H1 (cell line): Measurements from ENCODE around the gene HES3. TPM values are rescaled to one million over a fixed set of nuclear protein-coding genes. Genes with fewer than 3 reads are reported as not detected.

Experiments
- BCL11A ChIP-seq, 2 experiments: IDR thresholded peaks; one replicate each; pipeline ENCODE4 v1.6.1; 2011; ENCODE audit warnings: low read depth in 2 of 2, low read length in 2 of 2, mild to moderate bottlenecking in 2 of 2
- CBX8 ChIP-seq: fragments of 300-800, 300-1000 bp; sonication (generic); IDR thresholded peaks from 2 replicates; pipeline ENCODE4 v1.7.1; 2016; ENCODE audit warnings: low read depth, low read length, borderline replicate concordance
- CHD2 ChIP-seq: IDR thresholded peaks from 2 replicates; pipeline ENCODE4 v1.6.1; 2012; ENCODE audit warnings: low read length, improper control_type of control experiment
- E2F6 ChIP-seq: IDR thresholded peaks from 2 replicates; pipeline ENCODE4 v1.6.1; 2012; ENCODE audit warnings: inconsistent platforms
- EGR1 ChIP-seq: IDR thresholded peaks from 2 replicates; pipeline ENCODE4 v1.6.1; 2011; ENCODE audit warnings: low read depth, low read length, borderline replicate concordance
- GABPA ChIP-seq: IDR thresholded peaks from 2 replicates; pipeline ENCODE4 v1.6.1; 2011; ENCODE audit warnings: mild to moderate bottlenecking, low read length, moderate library complexity, borderline replicate concordance; ENCODE audit not compliant: insufficient read depth
- HDAC2 ChIP-seq, 2 experiments: fragments of 300-600 bp in 1 of 2; sonication (generic) in 1 of 2; IDR thresholded peaks; 2 replicates each; pipeline ENCODE4 v1.6.1; 2011 to 2012; ENCODE audit warnings: low read depth in 2 of 2, low read length in 2 of 2, mild to moderate bottlenecking in 2 of 2, moderate library complexity in 2 of 2, borderline replicate concordance in 1 of 2, inconsistent platforms in 1 of 2
- HDAC6 ChIP-seq: IDR thresholded peaks from one replicate; pipeline ENCODE4 v1.7.1; 2012; ENCODE audit warnings: low read depth, mild to moderate bottlenecking, inconsistent platforms, low read length, moderate library complexity
- KDM4A ChIP-seq: IDR thresholded peaks from one replicate; pipeline ENCODE4 v1.7.1; 2012; ENCODE audit warnings: low read depth, mild to moderate bottlenecking, moderate library complexity, low read length, inconsistent platforms; ENCODE audit not compliant: severe bottlenecking
- MAX ChIP-seq: IDR thresholded peaks from 2 replicates; pipeline ENCODE4 v1.6.1; 2012; ENCODE audit warnings: inconsistent platforms
- PHF8 ChIP-seq: fragments of 200-600 bp; sonication (generic); conservative IDR thresholded peaks from 2 replicates; pipeline ENCODE4 v1.7.1; 2012; ENCODE audit warnings: low read depth, mild to moderate bottlenecking, inconsistent platforms, low read length, moderate library complexity
- POU5F1 ChIP-seq: IDR thresholded peaks from 2 replicates; pipeline ENCODE4 v1.6.1; 2011; ENCODE audit warnings: low read depth, mild to moderate bottlenecking, low read length, moderate library complexity
- RAD21 ChIP-seq, 2 experiments: IDR thresholded peaks in 1 of 2; conservative IDR thresholded peaks in 1 of 2; 2 replicates each; pipeline ENCODE4 v1.6.1; 2011; ENCODE audit warnings: low read depth in 2 of 2, low read length in 2 of 2, improper control_type of control experiment in 1 of 2, inconsistent platforms in 1 of 2, mild to moderate bottlenecking in 1 of 2, moderate library complexity in 1 of 2
- SP2 ChIP-seq: IDR thresholded peaks from 2 replicates; pipeline ENCODE4 v1.6.1; 2012; ENCODE audit warnings: mild to moderate bottlenecking, low read length, inconsistent platforms
- TEAD4 ChIP-seq: IDR thresholded peaks from 2 replicates; pipeline ENCODE4 v1.6.1; 2012; ENCODE audit warnings: low read depth, low read length, inconsistent platforms, mixed read lengths
- ZNF274 ChIP-seq: IDR thresholded peaks from 2 replicates; pipeline ENCODE4 v1.7.0; 2012; ENCODE audit warnings: low read length, borderline replicate concordance; ENCODE audit errors: extremely low read depth
- polyA plus RNA-seq, 7 experiments: library from polyadenylated mRNA; depleted of rRNA in 3 of 7; stranded (reverse) in 5 of 7; unstranded in 2 of 7; fragments of >200 nt in 5 of 7; fragments of 200-250 nt in 2 of 7; gene quantifications; 1 replicate in 5 of 7; 2 replicates in 1 of 7; 4 replicates in 1 of 7; pipeline versions ENCODE4 v1.2.1 to v1.2.3, GENCODE V29; 2011 to 2013; ENCODE audit warnings: missing spikeins in 2 of 7, mixed read lengths in 2 of 7
- total RNA-seq: library from RNA; stranded (reverse); fragmentation: NEBNext Ultra II Directional; extraction: Animal tissue kit (Norgen Biotek cat#: 25700); gene quantifications from 2 replicates; pipeline ENCODE4 v1.2.1, GENCODE V29; 2021

The HES3 gene
- total and polyA plus RNA-seq, 2 of the 8 experiments (the other 6 are each of a cell fraction or from before 2014, with no cell fraction given), result 38.8 to 54.3 TPM

GRCh38 chr1:6205849-6206519 lies 38.0 kb upstream of the HES3 start, which contains the start of gene RNF207 (continued):
- no peak for TF ChIP-seq HDAC2 (IDR thresholded peaks at IDR 0.05; ENCODE audit: borderline replicate concordance in 1 of 2, low read depth in 2 of 2, low read length in 2 of 2)
- 0 out of 2 replicates have a peak, but pooled peaks have one; percentile 65 for TF ChIP-seq TEAD4
- TF ChIP-seq RAD21 (IDR thresholded peaks at IDR 0.05 in 1 of 2, conservative IDR thresholded peaks at IDR 0.05 in 1 of 2; ENCODE audit: low read depth in 2 of 2, low read length in 2 of 2), result no peak
- no peak for TF ChIP-seq HDAC6
- TF ChIP-seq MAX, result no peak
- TF ChIP-seq CHD2, result no peak
- TF ChIP-seq POU5F1, result no peak
- no peak for TF ChIP-seq BCL11A (IDR thresholded peaks at IDR 0.05; ENCODE audit: low read depth in 2 of 2, low read length in 2 of 2)
- TF ChIP-seq GABPA, result no peak
- TF ChIP-seq KDM4A, result peak; percentile 90
- peak; percentile 46; the same call in 1 of the 2 replicates for TF ChIP-seq PHF8
- no peak for TF ChIP-seq E2F6
- no peak for TF ChIP-seq CBX8
- TF ChIP-seq EGR1, result no peak
- TF ChIP-seq ZNF274, result no peak
- no peak for TF ChIP-seq SP2
